ENCODE measurements around the gene ZC2HC1C.

GRCh38 chr14:75022655-75023054 is 46.8 kb upstream of the ZC2HC1C start:
- TF ChIP-seq EEA1 (CRISPR knock-in tag; IDR thresholded peaks at IDR 0.05; ENCODE audit: borderline replicate concordance) = no peak
- TF ChIP-seq SAP130 (CRISPR knock-in tag; IDR thresholded peaks at IDR 0.05; ENCODE audit: low read depth) = no peak
- TF ChIP-seq MYNN (CRISPR knock-in tag; IDR thresholded peaks at IDR 0.05; ENCODE audit: low read depth) = no peak
- TF ChIP-seq NCOA5 (CRISPR knock-in tag; IDR thresholded peaks at IDR 0.05) = no peak
- no peak for TF ChIP-seq ETS1 (CRISPR knock-in tag; IDR thresholded peaks at IDR 0.05)
- TF ChIP-seq HMG20A (CRISPR knock-in tag; IDR thresholded peaks at IDR 0.05; ENCODE audit: borderline replicate concordance) = no peak
- no peak for TF ChIP-seq KDM5A (IDR thresholded peaks at IDR 0.05; ENCODE audit: borderline replicate concordance, low read length)
- no peak for TF ChIP-seq ZNF792 (CRISPR knock-in tag; IDR thresholded peaks at IDR 0.05)
- no peak for TF ChIP-seq ZNF18 (CRISPR knock-in tag; IDR thresholded peaks at IDR 0.05; ENCODE audit: insufficient replicate concordance)
- no peak for TF ChIP-seq BCL3 (CRISPR knock-in tag; IDR thresholded peaks at IDR 0.05)
